Measurements from ENCODE around the gene RPL13A. TPM values are rescaled to one million over a fixed set of nuclear protein-coding genes. Genes with fewer than 3 reads are reported as not detected.

The RPL13A gene
- polyA plus RNA-seq, 3 donors from 2014 or later: 840 to 2,055 (median 1,247) TPM

GRCh38 chr19:49538643-49539042 lies 51.2 kb downstream of the RPL13A start:
- H3K36me3 Mint-ChIP-seq: peaks cover 0 to 4% (median 0%) of the 10 kb centered on the region in 3 donors
- DNase-seq: no peak
- no peak overlapping the region for H3K27ac Mint-ChIP-seq
- no peak overlapping the region for H3K4me3 Mint-ChIP-seq
- H3K4me1 Mint-ChIP-seq: peaks cover 12 to 14% of the 10 kb centered on the region in 2 donors
- no peaks in the 10 kb centered on the region for H3K9me3 Mint-ChIP-seq
- H3K27me3 Mint-ChIP-seq (ENCODE audit: low read depth in 3 of 3): peaks cover 0 to 7% (median 2%) of the 10 kb centered on the region in 3 donors

DNA sequence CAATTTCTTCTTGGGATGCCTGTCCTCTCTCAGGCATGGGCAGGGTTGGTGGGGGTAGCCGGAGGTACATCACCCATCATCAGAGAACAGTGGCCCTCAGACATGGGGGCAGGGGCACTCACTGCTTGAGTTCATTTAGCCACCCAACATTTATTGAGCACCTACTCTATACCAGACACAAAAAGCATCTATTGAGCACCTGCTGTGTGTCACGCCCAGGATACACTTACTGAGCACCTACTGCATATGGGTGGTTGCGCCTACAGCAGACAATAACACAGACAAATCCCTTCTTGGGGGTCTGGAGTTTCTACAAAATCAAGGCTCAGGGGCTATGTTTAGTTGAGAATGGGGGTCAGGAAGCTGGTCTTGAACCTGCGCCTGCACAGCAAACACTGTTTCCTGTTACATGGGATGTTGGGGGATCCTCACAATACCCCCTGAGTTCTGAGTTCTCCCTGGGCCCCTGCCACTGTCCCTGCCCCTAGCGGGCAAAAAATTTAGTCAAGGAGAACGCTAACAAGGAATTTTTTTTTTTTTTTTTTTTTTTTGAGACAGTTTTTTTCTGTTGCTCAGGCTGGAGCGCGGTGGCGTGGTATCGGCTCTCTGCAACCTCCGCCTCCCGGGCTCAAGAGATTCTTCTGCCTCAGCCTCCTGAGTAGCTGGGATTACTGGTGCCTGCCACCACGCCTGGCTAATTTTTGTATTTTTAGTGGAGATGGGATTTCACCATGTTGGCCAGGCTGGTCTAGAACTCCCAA lies 52.0 kb downstream of the RPL13A start:
- DNase-seq: no peak
- Mint-ChIP-seq H3K27ac (no peak overlapping the region), H3K9me3 (no peaks in the 10 kb centered on the region), H3K36me3 (peaks cover 0 to 5% (median 0%) of the 10 kb centered on the region in 3 donors), H3K27me3 (ENCODE audit: low read depth in 3 of 3) (peaks cover 0 to 7% (median 2%) of the 10 kb centered on the region in 3 donors), H3K4me3 (no peak overlapping the region), H3K4me1 (peaks cover 11 to 12% of the 10 kb centered on the region in 2 donors)

Other genes starting within 250 kb of the RPL13A start
- 1 to 10 TPM; 3.0 to 9.0 (median 4.4) TPM for gene SLC6A16, start 162.4 kb upstream of the RPL13A start, polyA plus RNA-seq
- 100 to 1,000 TPM; 104 to 179 (median 106) TPM for gene CD37, start 152.2 kb upstream of the RPL13A start, polyA plus RNA-seq
- not detected for gene TEAD2, start 125.2 kb upstream of the RPL13A start, polyA plus RNA-seq
- gene DKKL1, start 123.7 kb upstream of the RPL13A start, polyA plus RNA-seq: not detected
- not detected for gene KASH5, start 99.4 kb upstream of the RPL13A start, polyA plus RNA-seq
- not detected for gene PTH2, start 64.2 kb upstream of the RPL13A start, polyA plus RNA-seq
- gene GFY, start 62.2 kb upstream of the RPL13A start, polyA plus RNA-seq: not detected
- not detected for gene SLC17A7, start 46.1 kb upstream of the RPL13A start, polyA plus RNA-seq
- 10 to 100 TPM; 91.4 to 97.6 (median 93.3) TPM for gene PIH1D1, start 35.8 kb upstream of the RPL13A start, polyA plus RNA-seq
- gene ALDH16A1, start 34.4 kb upstream of the RPL13A start, polyA plus RNA-seq: 10 to 100 TPM; 37.2 to 57.0 (median 42.4) TPM
- 10 to 100 TPM; 22.6 to 36.6 (median 28.3) TPM for gene FLT3LG, start 13.4 kb upstream of the RPL13A start, polyA plus RNA-seq
- gene RPS11, start 8.8 kb downstream of the RPL13A start, polyA plus RNA-seq: 1,000 to 10,000 TPM; 1,178 to 2,153 (median 1,290) TPM
- gene FCGRT, start 25.1 kb downstream of the RPL13A start, polyA plus RNA-seq: 10 to 100 TPM; 13.8 to 35.9 (median 34.9) TPM
- gene RCN3, start 40.4 kb downstream of the RPL13A start, polyA plus RNA-seq: 1 to 10 TPM in 2 of 3 donors, under 1 TPM in 1; 0.86 to 1.7 (median 1.0) TPM
- 100 to 1,000 TPM; 196 to 251 (median 239) TPM for gene NOSIP, start 92.9 kb downstream of the RPL13A start, polyA plus RNA-seq
- gene PRRG2, start 93.7 kb downstream of the RPL13A start, polyA plus RNA-seq: under 1 TPM in 1 of 3 donors, not detected in 2; 0.78 TPM
- 1 to 10 TPM in 2 of 3 donors, under 1 TPM in 1; 0.21 to 4.0 (median 2.0) TPM for gene PRR12, start 103.6 kb downstream of the RPL13A start, polyA plus RNA-seq
- 10 to 100 TPM in 2 of 3 donors, 1 to 10 TPM in 1; 9.0 to 17.3 (median 13.5) TPM for gene RRAS, start 152.5 kb downstream of the RPL13A start, polyA plus RNA-seq
- gene SCAF1, start 154.6 kb downstream of the RPL13A start, polyA plus RNA-seq: 1 to 10 TPM in 1 of 3 donors, under 1 TPM in 1, not detected in 1; 0.87 to 2.6 TPM
- 10 to 100 TPM; 63.8 to 82.0 (median 78.9) TPM for gene IRF3, start 178.2 kb downstream of the RPL13A start, polyA plus RNA-seq
- 10 to 100 TPM; 12.0 to 21.1 (median 20.4) TPM for gene BCL2L12, start 178.3 kb downstream of the RPL13A start, polyA plus RNA-seq
- gene PRMT1, start 189.7 kb downstream of the RPL13A start, polyA plus RNA-seq: 100 to 1,000 TPM; 125 to 204 (median 188) TPM
- gene ADM5, start 202.0 kb downstream of the RPL13A start, polyA plus RNA-seq: under 1 TPM in 1 of 3 donors, not detected in 2; 0.28 TPM
- gene CPT1C, start 203.5 kb downstream of the RPL13A start, polyA plus RNA-seq: not detected